Stimulated activated naive B cell treated with anti-CD40 and anti-IgM and Interleukin-4, amounts not matched to agents 10 μg/mL and 1 μg/mL and 100 μg/mL, for 72 hours (primary cell): ENCODE results near the gene SPON1.
"Not testable (repeated sequence)": the region's sequence is repeated elsewhere in the genome, so short reads cannot be mapped to it uniquely, and the experiment has no call there.

ENCODE experiments used
- ATAC-seq, 2 donors: fragments of 150-1000 bp; cut with Tn5 transposase; replicated peaks; 2 replicates each; pipeline ENCODE4 v1.10.0; 2021; ENCODE audit warnings: moderate library complexity in 1 of 2
- DNase-seq: peaks from one replicate; pipeline ENCODE4 v3.0.0; 2021
- H3K27ac Mint-ChIP-seq: one replicate; pipeline ENCODE4 v1.8.0; 2022; ENCODE audit warnings: mild to moderate bottlenecking, mixed read lengths
- H3K27me3 Mint-ChIP-seq, 2 donors: one replicate each; pipeline ENCODE4 v1.8.0; 2022; ENCODE audit warnings: mixed read lengths in 2 of 2
- H3K36me3 Mint-ChIP-seq, 2 donors: one replicate each; pipeline ENCODE4 v1.8.0; 2022; ENCODE audit warnings: mixed read lengths in 2 of 2, mild to moderate bottlenecking in 1 of 2
- H3K4me1 Mint-ChIP-seq, 2 donors: one replicate each; pipeline ENCODE4 v1.8.0; 2022; ENCODE audit warnings: mixed read lengths in 2 of 2, mild to moderate bottlenecking in 1 of 2
- H3K4me3 Mint-ChIP-seq, 2 donors: one replicate each; pipeline ENCODE4 v1.8.0; 2022; ENCODE audit warnings: mild to moderate bottlenecking in 2 of 2, mixed read lengths in 2 of 2, moderate library complexity in 1 of 2
- H3K9me3 Mint-ChIP-seq, 2 donors: one replicate each; pipeline ENCODE4 v1.8.0; 2022; ENCODE audit warnings: mixed read lengths in 2 of 2, mild to moderate bottlenecking in 1 of 2

The SPON1 gene

GRCh38 chr11:14267861-14268635 is 305.5 kb downstream of the SPON1 start:
- no peaks in the 10 kb centered on the region for H3K27me3 Mint-ChIP-seq
- peaks cover 25 to 30% of the 10 kb centered on the region in 2 donors for H3K4me1 Mint-ChIP-seq
- DNase-seq (no peak), ATAC-seq (no peak)
- H3K4me3 Mint-ChIP-seq = no peak overlapping the region
- H3K36me3 Mint-ChIP-seq = peaks cover 14 to 51% of the 10 kb centered on the region in 2 donors
- no peak overlapping the region for H3K27ac Mint-ChIP-seq
- peaks cover 2 to 16% of the 10 kb centered on the region in 2 donors for H3K9me3 Mint-ChIP-seq

GRCh38 chr11:14269692-14270573 is 307.4 kb downstream of the SPON1 start:
- H3K4me3 Mint-ChIP-seq = no peak overlapping the region
- H3K27me3 Mint-ChIP-seq = no peaks in the 10 kb centered on the region
- peaks cover 22 to 57% of the 10 kb centered on the region in 2 donors for H3K36me3 Mint-ChIP-seq
- peaks cover 24 to 30% of the 10 kb centered on the region in 2 donors for H3K4me1 Mint-ChIP-seq
- peak overlapping the region; percentile 16 for H3K27ac Mint-ChIP-seq
- peak; percentile 64 to 85 for ATAC-seq
- no peak for DNase-seq
- peaks cover 2 to 13% of the 10 kb centered on the region in 2 donors for H3K9me3 Mint-ChIP-seq

GRCh38 chr11:14270690-14271542 is 308.4 kb downstream of the SPON1 start:
- Mint-ChIP-seq H3K27ac (peak overlapping the region; percentile 28), H3K9me3 (peaks cover 0 to 8% of the 10 kb centered on the region in 2 donors), H3K36me3 (peaks cover 23 to 56% of the 10 kb centered on the region in 2 donors), H3K27me3 (no peaks in the 10 kb centered on the region), H3K4me3 (peak overlapping the region; percentile 42 to 59), H3K4me1 (peaks cover 22 to 30% of the 10 kb centered on the region in 2 donors)
- no peak for DNase-seq
- peak; percentile 84 to 88 for ATAC-seq

GRCh38 chr11:14273895-14274294 is 311.4 kb downstream of the SPON1 start:
- Mint-ChIP-seq H3K27me3 (no peaks in the 10 kb centered on the region), H3K9me3 (peaks cover 2 to 8% of the 10 kb centered on the region in 2 donors), H3K36me3 (peaks cover 29 to 47% of the 10 kb centered on the region in 2 donors), H3K4me3 (no peak overlapping the region), H3K4me1 (peaks cover 34 to 49% of the 10 kb centered on the region in 2 donors), H3K27ac (no peak overlapping the region)
- DNase-seq (no peak), ATAC-seq (no peak)

GRCh38 chr11:14275076-14275475 is 312.6 kb downstream of the SPON1 start:
- H3K27ac Mint-ChIP-seq = peak overlapping the region; percentile 42
- no peak overlapping the region for H3K4me3 Mint-ChIP-seq
- peaks cover 29 to 50% of the 10 kb centered on the region in 2 donors for H3K36me3 Mint-ChIP-seq
- peaks cover 32 to 44% of the 10 kb centered on the region in 2 donors for H3K4me1 Mint-ChIP-seq
- DNase-seq (no peak), ATAC-seq (no peak)
- H3K27me3 Mint-ChIP-seq = no peaks in the 10 kb centered on the region
- peaks cover 2 to 8% of the 10 kb centered on the region in 2 donors for H3K9me3 Mint-ChIP-seq

- not testable (repeated sequence) for H3K9me3 Mint-ChIP-seq, ATAC-seq, H3K27ac Mint-ChIP-seq, H3K4me3 Mint-ChIP-seq, DNase-seq, H3K27me3 Mint-ChIP-seq
- Mint-ChIP-seq H3K36me3 (peaks cover 28 to 41% of the 10 kb centered on the region in 2 donors), H3K4me1 (peaks cover 14 to 19% of the 10 kb centered on the region in 2 donors)
Observed at GRCh38 chr11:14278869-14279268, 316.3 kb downstream of the SPON1 start.

- H3K4me1 Mint-ChIP-seq = peaks cover 19 to 30% of the 10 kb centered on the region in 2 donors
- no peaks in the 10 kb centered on the region for H3K27me3 Mint-ChIP-seq
- peak overlapping the region; percentile 68 for H3K27ac Mint-ChIP-seq
- ATAC-seq = peak; percentile 48 to 72
- peaks cover 28 to 47% of the 10 kb centered on the region in 2 donors for H3K36me3 Mint-ChIP-seq
- no peak for DNase-seq
- peak overlapping the region in 1 of 2 donors; percentile 21 for H3K4me3 Mint-ChIP-seq
- H3K9me3 Mint-ChIP-seq = no peaks in the 10 kb centered on the region
Observed at GRCh38 chr11:14288189-14288935, 325.8 kb downstream of the SPON1 start.

GRCh38 chr11:14290422-14290821 is 327.9 kb downstream of the SPON1 start:
- Mint-ChIP-seq H3K27me3 (no peaks in the 10 kb centered on the region), H3K27ac (no peak overlapping the region), H3K9me3 (no peaks in the 10 kb centered on the region), H3K36me3 (peaks cover 34 to 46% of the 10 kb centered on the region in 2 donors), H3K4me1 (peaks cover 19 to 30% of the 10 kb centered on the region in 2 donors), H3K4me3 (no peak overlapping the region)
- DNase-seq = no peak
- ATAC-seq = peak; percentile 68 to 75

GRCh38 chr11:14299921-14300320 is 337.4 kb downstream of the SPON1 start:
- Mint-ChIP-seq H3K4me1 (peaks cover 17 to 39% of the 10 kb centered on the region in 2 donors), H3K27me3 (no peaks in the 10 kb centered on the region), H3K27ac (no peak overlapping the region), H3K36me3 (no peaks in the 10 kb centered on the region), H3K9me3 (no peaks in the 10 kb centered on the region), H3K4me3 (no peak overlapping the region)
- no peak for ATAC-seq
- no peak for DNase-seq

- ATAC-seq (peak; percentile 95 to 96), DNase-seq (peak; percentile 28)
- Mint-ChIP-seq H3K9me3 (no peaks in the 10 kb centered on the region), H3K36me3 (no peaks in the 10 kb centered on the region), H3K27me3 (no peaks in the 10 kb centered on the region), H3K27ac (no peak overlapping the region), H3K4me3 (no peak overlapping the region), H3K4me1 (peaks cover 18 to 47% of the 10 kb centered on the region in 2 donors)
Observed at GRCh38 chr11:14300661-14301304, 338.3 kb downstream of the SPON1 start.

GRCh38 chr11:14304601-14305000 is 342.1 kb downstream of the SPON1 start:
- DNase-seq (no peak), ATAC-seq (no peak)
- no peaks in the 10 kb centered on the region for H3K27me3 Mint-ChIP-seq
- no peak overlapping the region for H3K4me3 Mint-ChIP-seq
- H3K4me1 Mint-ChIP-seq = peaks cover 21 to 38% of the 10 kb centered on the region in 2 donors
- peaks cover 0 to 3% of the 10 kb centered on the region in 2 donors for H3K36me3 Mint-ChIP-seq
- H3K9me3 Mint-ChIP-seq = no peaks in the 10 kb centered on the region
- no peak overlapping the region for H3K27ac Mint-ChIP-seq

- ATAC-seq = no peak
- Mint-ChIP-seq H3K4me3 (no peak overlapping the region), H3K27ac (no peak overlapping the region)
Observed at GRCh38 chr11:14305649-14306048, 343.1 kb downstream of the SPON1 start.

GRCh38 chr11:14306481-14306880 is 344.0 kb downstream of the SPON1 start:
- Mint-ChIP-seq H3K27me3 (no peaks in the 10 kb centered on the region), H3K27ac (no peak overlapping the region), H3K4me1 (peaks cover 21 to 38% of the 10 kb centered on the region in 2 donors), H3K9me3 (no peaks in the 10 kb centered on the region), H3K36me3 (peaks cover 0 to 3% of the 10 kb centered on the region in 2 donors), H3K4me3 (no peak overlapping the region)
- ATAC-seq (no peak), DNase-seq (no peak)

More at GRCh38 chr11:14305649-14306048, 343.1 kb downstream of the SPON1 start:
- no peak for DNase-seq
- H3K4me1 Mint-ChIP-seq = peaks cover 21 to 38% of the 10 kb centered on the region in 2 donors
- peaks cover 0 to 3% of the 10 kb centered on the region in 2 donors for H3K36me3 Mint-ChIP-seq
- H3K27me3 Mint-ChIP-seq = no peaks in the 10 kb centered on the region
- H3K9me3 Mint-ChIP-seq = no peaks in the 10 kb centered on the region
